Measurements from ENCODE around the gene ASIC1. TPM values are rescaled to one million over a fixed set of nuclear protein-coding genes. Genes with fewer than 3 reads are reported as not detected.

ASIC1 gene
- total RNA-seq, 2 donors from 2014 or later, result 0.24 to 1.4 TPM

DNA sequence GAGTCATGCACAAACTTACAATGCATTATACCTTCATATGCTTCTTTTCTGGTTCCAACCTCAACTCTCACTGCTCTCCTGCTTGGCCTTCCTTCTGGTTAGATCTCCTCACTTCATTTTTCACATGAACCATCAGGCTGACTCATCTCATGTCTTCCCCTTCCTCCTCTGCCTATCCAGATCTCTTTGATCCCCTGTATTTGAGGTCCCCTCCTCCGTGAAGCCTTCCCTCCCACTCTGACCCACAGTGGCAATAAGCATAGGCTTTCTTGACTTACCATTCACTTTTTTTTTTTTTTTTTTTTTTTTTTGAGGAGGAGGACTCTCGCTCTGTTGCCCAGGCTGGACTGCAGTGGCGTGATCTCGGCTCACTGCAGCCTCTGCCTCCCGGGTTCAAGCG is 14.7 kb upstream of the ASIC1 start:
- Histone ChIP-seq H3K27ac (no peak overlapping the region), H3K9me3 (no peaks in the 10 kb centered on the region), H3K4me1 (no peaks in the 10 kb centered on the region), H3K36me3 (no peaks in the 10 kb centered on the region), H3K27me3 (no peaks in the 10 kb centered on the region), H3K4me3 (no peak overlapping the region)
- TF ChIP-seq, protein P1, sequence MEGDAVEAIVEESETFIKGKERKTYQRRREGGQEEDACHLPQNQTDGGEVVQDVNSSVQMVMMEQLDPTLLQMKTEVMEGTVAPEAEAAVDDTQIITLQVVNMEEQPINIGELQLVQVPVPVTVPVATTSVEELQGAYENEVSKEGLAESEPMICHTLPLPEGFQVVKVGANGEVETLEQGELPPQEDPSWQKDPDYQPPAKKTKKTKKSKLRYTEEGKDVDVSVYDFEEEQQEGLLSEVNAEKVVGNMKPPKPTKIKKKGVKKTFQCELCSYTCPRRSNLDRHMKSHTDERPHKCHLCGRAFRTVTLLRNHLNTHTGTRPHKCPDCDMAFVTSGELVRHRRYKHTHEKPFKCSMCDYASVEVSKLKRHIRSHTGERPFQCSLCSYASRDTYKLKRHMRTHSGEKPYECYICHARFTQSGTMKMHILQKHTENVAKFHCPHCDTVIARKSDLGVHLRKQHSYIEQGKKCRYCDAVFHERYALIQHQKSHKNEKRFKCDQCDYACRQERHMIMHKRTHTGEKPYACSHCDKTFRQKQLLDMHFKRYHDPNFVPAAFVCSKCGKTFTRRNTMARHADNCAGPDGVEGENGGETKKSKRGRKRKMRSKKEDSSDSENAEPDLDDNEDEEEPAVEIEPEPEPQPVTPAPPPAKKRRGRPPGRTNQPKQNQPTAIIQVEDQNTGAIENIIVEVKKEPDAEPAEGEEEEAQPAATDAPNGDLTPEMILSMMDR (IDR thresholded peaks at IDR 0.05), result no peak
- DNase-seq (ENCODE audit: low spot score), result no peak

DNA sequence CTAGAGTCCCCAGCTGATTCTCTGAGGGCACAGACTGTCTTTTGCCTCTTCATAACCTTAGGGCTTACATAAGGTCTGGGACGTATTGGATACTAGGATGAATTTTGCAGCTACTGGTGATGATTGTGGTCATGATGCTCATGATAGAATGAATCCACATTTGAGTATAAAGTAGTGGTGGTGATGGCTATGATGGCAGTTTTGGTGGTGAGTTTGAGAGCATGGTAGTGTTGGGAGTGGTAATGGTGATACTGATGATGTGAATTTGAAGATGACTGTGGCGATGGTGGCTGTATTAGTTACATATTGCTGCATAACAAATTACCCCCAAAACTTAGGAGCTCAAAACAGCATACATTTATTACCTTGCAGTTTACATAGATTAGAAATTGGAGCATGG is 14.1 kb upstream of the ASIC1 start:
- no peaks in the 10 kb centered on the region for H3K9me3 ChIP-seq
- TF ChIP-seq, protein P1 (IDR thresholded peaks at IDR 0.05), result no peak

DNA sequence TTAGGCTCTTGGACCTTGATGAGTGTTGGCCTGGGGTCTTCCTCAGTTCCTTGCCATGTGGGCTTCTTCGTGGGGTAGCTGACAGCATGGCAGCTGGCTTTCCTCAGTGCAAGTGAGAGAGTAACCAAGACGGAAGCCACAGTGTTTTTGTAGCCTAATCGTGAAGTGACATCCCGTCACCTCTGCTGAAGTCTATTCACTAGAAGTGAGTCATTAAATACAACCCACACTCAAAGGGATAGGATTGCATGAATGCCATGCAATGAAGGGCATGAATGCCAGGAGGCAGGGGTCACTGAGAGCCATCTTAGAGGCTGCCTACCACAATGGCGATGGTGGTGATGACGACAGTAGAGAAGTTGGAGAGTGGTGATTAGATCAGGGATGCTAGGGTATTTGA is 13.5 kb upstream of the ASIC1 start:
- H3K9me3 ChIP-seq, result no peaks in the 10 kb centered on the region
- no peaks in the 10 kb centered on the region for H3K4me1 ChIP-seq
- H3K27ac ChIP-seq, result no peak overlapping the region
- H3K36me3 ChIP-seq, result no peaks in the 10 kb centered on the region
- TF ChIP-seq, protein P1 (IDR thresholded peaks at IDR 0.05), result no peak
- DNase-seq (ENCODE audit: low spot score), result no peak
- H3K4me3 ChIP-seq, result no peak overlapping the region
- no peaks in the 10 kb centered on the region for H3K27me3 ChIP-seq

More for the DNA sequence above, 14.1 kb upstream of the ASIC1 start:
- H3K27me3 ChIP-seq, result no peaks in the 10 kb centered on the region
- H3K27ac ChIP-seq, result no peak overlapping the region
- DNase-seq (ENCODE audit: low spot score), result no peak
- no peak overlapping the region for H3K4me3 ChIP-seq
- H3K36me3 ChIP-seq, result no peaks in the 10 kb centered on the region
- no peaks in the 10 kb centered on the region for H3K4me1 ChIP-seq

DNA sequence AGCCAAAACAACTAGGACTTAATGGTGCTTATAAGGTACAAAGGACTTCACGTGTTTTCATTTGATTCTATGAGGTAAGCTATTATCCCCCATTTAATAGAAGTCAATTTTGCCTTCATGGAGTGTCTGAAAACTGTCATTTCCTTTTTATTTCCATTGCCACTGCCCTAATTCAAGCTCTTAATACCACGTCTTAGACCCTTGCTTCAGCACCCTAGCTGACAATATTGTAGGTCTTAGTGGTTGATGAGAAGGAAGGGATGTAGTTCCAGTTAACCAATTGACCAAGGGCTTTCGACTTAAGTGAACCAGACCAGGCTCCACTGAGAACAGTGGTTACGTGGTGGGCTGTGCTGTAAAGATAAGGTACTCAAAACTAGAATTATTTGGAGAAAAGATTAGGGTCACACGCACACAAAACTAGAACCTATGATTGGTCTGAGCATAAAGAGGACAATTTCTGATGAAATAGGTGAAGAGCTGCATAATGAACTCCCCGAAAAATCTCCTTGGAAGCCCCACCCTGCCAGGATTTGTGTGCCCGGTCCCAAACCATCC is 9.6 kb upstream of the ASIC1 start:
- Histone ChIP-seq H3K4me3 (no peak overlapping the region), H3K9me3 (no peaks in the 10 kb centered on the region), H3K27me3 (no peaks in the 10 kb centered on the region), H3K36me3 (no peaks in the 10 kb centered on the region), H3K27ac (no peak overlapping the region), H3K4me1 (peaks cover 0 to 16% of the 10 kb centered on the region in 2 donors)
- TF ChIP-seq, protein P1 (IDR thresholded peaks at IDR 0.05), result no peak
- no peak for DNase-seq (ENCODE audit: low spot score)

DNA sequence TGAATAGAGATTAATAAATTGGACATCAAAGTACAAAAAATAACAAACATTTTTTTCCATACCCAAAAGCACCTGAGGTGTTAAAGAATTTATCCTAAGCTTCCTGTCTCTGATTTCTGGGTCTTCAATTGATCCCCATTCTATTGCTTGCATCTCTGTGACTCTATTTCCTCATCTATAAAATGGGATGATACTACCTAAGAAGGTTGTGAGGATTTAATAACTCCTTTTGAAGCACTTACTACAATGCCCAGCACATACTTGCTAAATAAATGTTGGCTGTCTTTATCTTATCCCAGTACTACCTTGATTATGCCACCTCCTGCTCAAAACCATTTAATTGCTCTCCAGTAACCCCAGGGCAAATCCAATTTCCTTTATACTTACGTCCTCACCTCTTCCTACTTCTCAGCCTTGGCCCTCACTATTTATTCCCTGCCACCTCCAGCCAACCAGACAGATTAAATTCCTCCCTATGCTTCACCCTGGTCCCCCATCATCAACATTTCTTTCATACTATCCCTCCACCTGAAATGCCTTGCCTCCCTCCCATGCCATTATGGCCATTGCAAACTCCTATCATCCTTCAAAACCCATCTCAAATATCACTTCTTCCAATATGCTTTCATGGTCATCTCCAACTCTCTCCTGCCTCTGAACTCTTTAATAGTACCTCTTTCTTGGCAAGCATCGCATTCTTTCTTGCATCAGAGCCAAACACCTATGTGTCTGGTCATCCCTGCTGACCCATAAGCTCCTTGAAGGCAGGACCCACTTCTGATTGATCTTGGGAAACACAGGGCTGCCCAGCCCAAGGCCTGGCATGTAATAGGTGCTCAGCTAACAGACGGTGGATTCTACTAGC is 7.9 kb upstream of the ASIC1 start:
- no peaks in the 10 kb centered on the region for H3K36me3 ChIP-seq
- no peak for DNase-seq (ENCODE audit: low spot score)

More for the DNA sequence above, 7.9 kb upstream of the ASIC1 start:
- Histone ChIP-seq H3K9me3 (no peaks in the 10 kb centered on the region), H3K4me1 (peaks cover 0 to 16% of the 10 kb centered on the region in 2 donors), H3K4me3 (no peak overlapping the region), H3K27ac (no peak overlapping the region), H3K27me3 (no peaks in the 10 kb centered on the region)
- TF ChIP-seq, protein P1 (IDR thresholded peaks at IDR 0.05), result no peak
